NCI-H1436 (cell line): ENCODE data around the gene FIGN.

Experiments
- DNase-seq: peaks from one replicate; lab custom pipeline; 2025; lab: John Stamatoyannopoulos, UW

The FIGN gene, protein sequence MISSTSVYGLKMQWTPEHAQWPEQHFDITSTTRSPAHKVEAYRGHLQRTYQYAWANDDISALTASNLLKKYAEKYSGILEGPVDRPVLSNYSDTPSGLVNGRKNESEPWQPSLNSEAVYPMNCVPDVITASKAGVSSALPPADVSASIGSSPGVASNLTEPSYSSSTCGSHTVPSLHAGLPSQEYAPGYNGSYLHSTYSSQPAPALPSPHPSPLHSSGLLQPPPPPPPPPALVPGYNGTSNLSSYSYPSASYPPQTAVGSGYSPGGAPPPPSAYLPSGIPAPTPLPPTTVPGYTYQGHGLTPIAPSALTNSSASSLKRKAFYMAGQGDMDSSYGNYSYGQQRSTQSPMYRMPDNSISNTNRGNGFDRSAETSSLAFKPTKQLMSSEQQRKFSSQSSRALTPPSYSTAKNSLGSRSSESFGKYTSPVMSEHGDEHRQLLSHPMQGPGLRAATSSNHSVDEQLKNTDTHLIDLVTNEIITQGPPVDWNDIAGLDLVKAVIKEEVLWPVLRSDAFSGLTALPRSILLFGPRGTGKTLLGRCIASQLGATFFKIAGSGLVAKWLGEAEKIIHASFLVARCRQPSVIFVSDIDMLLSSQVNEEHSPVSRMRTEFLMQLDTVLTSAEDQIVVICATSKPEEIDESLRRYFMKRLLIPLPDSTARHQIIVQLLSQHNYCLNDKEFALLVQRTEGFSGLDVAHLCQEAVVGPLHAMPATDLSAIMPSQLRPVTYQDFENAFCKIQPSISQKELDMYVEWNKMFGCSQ

DNA sequence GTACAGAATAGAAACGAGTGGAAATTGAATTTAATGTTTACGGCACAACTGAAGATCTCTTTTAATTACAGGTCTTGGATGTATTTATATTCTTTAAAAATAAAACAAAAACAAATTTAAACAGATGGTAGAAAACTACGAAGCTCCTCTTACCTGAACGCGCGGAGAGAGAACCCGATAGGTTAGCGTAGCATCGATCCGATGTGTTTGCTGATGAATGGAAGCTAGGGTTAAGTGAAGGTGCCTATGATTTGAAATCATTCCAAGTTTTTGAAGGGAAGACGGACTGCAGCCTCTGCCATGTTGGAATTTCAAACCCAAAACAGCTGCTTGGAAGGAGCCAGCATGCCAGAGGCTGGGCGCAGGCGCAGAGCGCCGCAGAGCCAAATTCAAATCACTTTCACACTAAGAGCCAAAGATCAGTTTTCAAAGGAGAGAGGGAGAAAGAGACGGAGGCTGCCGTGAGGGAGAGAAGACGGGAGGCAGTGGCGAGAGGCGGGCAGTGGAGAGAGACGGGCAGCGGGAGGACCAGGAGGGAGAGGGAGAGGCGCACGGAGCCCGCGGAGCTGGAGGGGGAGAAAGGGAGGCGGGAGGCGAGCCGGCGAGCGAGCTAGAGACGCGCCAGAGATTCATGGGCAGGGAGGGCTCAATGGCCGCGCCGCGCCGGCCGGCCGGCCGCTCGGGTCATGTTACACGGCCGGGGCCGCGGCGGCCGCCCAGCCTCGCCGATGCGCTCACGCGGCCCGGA, at the start of gene FIGN:
Gene FIGN, minus strand, starts transcription at position 324 of the 748 bp plus-strand sequence. CDS start 1,081 bp downstream, outside the sequence.
- peak; percentile 50 for DNase-seq

DNA sequence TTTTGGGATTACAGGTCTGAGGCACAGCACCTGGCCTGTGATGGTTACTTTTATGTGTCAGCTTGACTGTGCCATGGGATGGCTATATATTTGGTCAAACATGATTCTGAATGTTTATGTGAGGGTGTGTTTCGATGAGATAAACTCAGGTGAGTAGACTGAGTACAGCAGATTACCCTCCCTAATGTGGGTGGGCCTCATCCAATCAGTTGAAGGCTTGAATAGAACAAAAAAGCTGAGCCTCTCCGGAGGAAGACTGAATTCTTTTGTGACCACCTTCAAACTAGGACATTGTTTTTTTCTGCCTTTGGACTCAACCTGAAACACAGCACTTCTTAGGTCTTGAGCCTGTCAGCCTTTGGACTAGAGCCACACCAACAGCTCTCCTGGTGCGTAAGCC, 49.4 kb upstream of the FIGN start:
- DNase-seq: no peak

DNA sequence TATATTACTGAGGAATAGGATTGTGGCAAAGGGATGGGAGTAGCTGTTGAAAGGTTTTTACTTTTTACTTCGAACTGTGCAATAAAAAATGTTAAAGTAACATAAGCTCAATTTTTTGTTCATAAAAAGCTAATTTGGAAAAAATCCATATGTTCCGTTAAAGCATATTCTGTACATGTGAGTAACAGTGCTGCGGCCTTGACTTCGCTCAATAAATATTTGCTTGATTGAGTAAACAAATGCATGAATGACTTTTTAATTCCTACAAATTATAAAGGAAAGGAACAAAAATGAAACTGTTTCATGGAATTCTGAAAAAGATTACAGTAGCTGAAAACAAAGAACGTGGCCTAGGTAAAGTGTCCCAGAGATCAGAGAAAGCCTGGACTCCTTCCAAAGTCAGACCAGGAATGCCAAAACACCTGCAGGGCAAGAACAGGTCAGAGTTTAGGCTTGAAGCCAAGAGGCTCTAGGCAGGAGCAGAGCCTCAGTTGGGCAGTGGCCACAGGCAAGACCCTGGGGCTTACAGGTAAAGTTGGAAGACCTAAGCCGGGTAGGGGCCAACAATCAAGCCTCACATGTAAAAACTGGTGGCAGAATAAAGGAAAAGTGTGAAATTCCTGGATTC, 44.3 kb upstream of the FIGN start:
- no peak for DNase-seq

DNA sequence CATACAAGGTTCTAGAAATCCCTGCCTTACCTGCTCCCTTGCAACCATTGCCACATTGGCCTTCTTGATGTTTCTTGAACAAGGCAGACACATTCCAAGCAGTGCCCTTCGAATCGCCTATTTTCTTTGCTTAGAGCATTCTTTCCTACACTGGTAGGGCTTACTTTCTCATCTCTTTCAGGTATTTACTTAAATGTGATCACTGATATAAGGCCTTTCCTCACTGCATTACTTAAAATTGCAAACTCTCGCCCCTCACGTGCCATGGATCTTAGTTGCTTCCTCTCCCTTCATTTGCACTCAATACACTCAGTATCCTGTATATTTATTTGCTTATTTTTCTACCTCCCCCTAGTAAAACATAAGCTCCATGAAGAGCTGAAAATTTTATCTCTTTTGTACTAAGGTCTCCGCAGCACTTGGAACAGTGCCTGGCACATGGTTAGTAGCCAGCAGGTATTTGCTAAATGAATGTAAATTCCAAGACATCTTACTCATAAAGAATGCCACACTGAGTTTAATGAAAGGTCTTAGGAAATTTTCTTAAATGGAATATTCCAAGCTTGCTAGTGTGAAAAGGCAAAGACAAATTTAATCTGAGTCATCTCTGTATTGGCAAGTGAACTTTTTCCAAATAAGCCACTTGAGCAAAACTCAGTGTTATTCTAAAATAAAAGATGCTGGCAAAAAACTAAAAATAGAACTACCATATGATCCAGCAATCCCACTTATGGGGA, 42.4 kb upstream of the FIGN start:
- no peak for DNase-seq

DNA sequence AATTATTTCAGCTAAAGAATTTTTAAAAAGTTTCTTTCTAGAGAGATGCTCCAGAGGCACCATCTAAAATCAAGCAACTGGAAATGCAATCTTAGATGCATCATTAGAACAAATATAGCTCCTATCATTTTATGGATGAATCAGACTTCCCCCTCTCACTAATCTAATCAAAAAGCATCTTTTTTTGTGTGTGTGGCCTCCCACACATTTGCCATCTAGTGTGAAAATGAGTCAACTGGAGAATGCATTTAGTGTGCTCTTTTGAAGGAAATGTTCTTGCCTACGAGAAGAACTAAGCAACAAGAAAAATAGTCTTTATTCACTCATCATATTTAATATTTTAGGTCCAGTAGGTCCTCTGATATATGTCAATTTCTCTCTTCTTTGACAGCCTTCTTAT, 39.5 kb upstream of the FIGN start:
- no peak for DNase-seq

DNA sequence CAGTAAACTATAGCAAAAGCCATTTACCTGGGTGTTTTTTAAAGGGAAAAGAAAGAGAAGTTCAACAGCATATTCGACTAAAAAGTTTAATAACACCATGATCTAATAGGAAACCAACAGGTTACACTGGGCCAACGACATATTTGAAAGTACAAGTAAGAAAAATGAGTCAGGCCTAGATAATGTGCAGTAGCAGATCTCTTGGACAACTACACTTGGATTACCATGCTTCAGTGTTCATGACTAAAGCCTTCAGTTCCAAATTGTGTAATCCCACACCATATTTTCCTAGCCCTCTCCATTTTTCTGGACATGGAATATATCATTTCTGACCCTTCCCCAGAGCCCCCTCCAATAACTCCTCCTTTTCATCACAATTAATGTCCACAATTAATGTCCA, 39.1 kb upstream of the FIGN start:
- DNase-seq: no peak

DNA sequence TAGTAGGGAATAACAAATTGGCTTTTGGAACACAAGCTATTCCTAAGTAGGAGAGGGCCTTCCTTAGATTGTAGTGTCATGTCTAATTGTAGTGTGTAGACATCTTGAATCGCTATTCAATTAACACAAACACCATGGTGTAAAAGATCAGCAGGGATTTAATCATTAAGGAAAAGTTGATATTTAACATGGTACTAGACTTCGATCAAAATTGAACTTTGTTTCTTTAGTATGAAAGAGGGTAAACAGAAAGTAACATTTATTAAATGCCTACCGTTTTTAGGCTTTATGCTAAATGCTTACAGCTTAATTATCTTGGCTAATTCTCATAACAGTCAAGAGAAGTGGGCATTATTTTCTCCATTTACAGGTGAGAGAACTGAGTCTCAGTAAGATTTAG, 37.5 kb upstream of the FIGN start:
- no peak for DNase-seq

DNA sequence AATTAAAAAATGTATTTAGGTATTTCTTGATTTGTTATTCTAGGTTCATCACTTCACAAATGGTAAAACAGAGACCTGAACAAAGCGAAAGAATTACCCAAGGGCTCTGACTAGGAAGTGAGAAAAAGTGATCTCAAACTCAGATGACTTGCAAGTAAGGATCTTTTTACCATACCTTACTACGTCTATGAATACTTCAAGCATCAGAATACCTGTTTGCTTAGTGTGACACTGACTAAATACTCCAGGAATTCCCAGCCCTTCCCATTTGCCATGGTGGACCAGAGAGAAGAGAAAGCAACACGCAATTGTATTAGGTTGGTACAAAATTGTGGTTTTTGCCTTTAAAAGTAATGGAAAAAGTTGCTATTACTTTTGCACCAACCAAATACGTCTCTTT, 35.8 kb upstream of the FIGN start:
- DNase-seq: no peak

DNA sequence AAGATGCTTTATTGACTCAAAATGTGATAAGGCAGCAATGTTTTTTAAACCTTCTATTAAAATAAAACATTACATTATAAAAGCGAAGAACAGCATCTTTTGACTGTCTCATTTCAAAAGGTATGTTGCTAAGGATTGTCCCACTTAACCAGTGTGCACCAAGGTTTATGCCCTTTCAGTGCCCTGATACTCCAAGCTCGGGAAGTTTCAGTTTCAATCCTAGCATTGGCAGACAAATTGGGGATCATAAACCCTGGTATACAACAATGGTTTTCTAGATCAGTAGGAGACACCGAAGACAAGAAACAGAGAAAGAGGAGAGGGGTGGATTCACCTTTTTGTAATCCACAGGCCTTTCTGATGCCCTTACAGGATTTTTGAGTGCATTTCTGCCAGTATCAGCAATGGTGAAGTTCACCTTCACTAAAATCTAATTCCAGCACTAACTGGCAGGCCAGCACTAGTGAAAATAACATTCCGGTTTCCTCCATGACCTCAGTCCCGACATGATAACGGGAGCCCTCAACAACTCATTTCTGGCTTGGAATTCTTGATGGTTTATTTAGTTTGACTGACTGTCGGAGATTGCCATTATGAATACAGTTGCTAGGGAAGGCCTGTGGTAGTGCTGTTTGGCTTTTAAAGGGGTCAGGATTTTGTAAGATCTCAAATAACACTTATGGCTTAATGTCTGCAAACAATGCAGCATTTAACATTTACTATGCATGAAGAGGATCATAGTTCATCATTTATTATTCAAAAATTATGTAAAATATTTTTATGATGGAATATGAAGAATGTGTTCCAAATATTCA, 33.3 kb upstream of the FIGN start:
- DNase-seq: no peak

DNA sequence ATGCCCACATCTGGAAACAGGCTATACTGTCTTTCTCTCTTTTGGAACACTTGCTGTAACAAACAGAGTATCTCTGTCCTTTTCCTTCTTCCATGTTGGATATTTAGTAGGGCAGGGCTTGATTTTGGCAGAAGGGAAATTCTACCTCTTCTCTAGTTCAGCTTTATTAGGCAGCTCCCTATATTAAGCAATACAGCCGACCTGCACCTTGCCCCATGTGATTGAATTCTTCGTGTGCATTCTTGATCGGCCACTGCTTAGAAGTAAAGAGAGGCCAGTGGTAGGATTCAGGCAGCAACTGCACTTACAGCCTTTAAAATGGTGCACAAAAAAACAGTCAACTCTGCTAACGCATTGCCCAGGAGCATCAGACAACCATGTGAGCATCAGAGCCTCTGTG, 31.3 kb upstream of the FIGN start:
- DNase-seq: no peak

DNA sequence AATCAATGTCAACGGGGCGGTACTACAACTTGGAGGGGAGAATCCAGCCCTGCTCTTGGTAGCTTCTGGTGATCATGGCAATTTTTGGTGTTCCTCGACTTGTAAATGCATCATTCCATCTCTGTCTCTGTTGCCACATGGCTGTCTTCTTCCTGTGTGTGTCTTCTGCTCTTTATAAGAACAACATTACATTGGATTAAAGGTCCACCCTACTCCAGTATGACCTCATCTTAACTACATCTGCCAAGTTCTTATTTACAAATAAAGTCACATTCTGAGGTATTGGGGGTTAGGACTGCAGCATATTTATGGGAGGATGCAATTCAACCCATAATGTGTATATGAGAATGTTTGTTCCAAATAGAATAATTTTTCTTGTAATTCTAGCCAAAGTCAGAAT, 28.8 kb upstream of the FIGN start:
- no peak for DNase-seq

DNA sequence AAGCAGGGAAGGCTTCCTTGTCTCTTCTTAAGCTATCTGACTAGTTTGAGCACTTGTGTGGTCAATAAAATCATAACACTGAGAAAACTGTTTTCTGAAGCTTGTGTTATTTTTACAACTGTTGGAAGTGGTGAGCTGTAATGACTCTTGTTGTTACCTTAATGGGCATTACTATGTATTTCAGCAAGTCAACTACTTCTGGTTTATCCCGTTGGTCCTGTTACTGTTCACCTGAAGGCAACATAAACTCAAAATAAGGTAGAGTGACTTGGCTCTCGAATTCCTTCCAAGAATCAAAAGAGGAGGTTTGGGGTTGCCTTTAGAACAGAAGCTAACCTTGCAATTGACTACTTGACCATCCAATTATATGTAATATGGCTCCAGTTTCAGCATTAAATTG, 23.2 kb upstream of the FIGN start:
- no peak for DNase-seq

DNA sequence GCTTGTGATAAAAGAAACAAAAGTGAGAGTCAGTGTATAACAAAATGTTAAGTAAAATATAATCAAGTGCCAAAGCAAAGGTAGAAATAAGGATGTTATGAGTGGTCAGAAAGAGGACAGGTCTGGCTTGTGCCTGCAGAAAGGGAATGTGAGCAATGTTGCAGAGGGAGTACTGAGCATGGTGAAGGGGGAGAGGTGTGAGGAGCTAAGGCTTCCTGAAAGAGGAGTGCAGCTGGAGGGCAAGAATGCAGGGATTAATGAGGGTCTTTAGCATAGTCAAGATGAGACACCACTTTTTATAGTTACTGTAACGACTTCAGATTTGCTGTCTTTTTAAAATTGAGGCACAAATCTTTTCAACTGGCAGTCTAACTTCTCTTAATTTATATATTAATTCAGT, 22.0 kb upstream of the FIGN start:
- DNase-seq: no peak

DNA sequence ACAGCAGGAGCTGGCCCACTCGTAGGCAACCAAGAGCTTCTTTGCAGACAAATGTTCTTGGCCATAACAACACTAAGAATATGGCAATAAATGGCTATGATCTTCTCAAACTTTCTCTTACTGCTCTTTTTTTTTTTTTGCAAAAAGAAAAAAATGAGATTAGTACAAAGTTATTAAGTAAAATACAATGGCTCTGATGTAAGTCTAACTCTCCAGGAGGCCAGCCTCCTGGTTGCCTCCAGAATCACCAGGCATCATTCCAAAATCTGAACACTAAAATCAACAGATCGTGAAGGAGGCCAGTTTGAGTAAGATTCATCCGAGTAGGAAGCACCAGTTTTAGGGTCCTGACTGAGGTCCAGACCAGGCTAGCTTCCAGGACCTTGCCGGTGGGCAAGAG, 20.8 kb upstream of the FIGN start:
- DNase-seq: no peak

DNA sequence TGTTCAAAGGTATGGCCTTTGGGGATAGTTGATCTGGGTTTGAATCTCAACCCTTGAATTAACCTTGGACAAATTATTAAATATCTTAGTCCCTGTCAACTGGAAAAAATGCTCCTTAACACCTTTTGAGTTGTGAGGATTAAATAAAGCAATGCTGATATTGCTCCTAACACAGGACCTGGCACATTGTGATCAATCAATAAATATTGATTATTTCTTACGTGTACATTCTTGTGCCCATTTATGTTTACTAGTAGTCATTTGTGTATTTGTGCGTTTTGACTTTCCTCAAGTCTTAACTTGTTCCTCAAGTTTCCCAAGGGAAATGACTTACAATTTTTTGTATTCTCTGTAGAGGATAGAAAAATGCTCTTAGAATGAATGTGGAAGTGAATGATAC, 19.6 kb upstream of the FIGN start:
- no peak for DNase-seq

DNA sequence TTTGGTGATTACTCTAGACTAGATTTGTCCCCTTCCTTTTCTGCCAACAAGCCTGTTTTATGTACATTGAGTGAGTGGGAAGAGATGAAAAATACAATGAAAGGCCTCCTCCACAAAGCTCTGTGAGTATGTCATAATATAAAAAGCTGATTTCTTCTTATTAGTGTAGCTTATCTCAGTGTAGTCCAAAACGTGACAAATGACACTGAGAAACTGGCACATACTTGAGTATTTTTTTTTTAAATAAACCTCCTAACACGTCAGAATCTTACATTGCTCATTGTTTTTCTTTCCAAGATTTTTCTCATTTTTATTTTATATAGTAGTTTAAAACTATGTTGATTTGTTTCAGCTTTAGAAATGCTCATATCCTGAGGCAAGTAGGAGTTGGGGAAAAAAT, 17.9 kb upstream of the FIGN start:
- no peak for DNase-seq

DNA sequence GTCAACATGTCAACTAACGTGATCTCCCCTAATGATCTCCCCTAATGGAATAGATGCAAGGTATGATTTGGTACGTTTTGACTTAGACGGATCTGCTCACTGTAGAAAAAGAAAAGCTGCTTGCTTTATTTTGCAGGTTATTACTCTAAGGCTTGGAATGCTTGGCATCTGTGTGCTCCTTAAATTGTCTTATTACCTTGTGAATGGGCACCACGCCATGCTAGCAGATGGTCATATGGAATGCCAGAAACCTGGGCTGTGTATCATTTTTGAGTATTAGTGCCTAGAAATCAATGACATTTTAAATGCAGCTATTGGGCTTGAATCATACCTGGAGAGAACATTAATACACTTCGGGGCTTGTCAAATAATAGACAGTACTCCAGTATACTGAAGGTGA, 16.5 kb upstream of the FIGN start:
- DNase-seq: no peak

DNA sequence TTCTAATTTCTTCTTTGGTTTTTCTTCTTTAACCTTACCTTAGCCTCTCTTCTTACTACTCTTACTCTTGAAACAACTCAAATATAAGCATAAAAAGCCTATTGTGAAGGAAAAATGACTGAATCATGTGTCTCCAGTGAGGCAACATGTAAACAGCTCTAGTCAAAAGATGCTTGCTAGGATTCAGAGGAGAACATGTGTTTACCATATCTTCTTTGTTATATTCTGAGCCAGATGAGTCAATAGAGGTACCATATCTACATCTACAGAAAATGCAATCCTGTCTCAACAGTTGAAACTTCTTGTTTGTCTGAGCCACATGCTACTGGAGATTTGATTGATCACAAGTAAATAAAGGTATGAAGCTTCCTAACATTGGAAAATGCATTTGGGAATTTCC, 15.9 kb upstream of the FIGN start:
- DNase-seq: no peak

DNA sequence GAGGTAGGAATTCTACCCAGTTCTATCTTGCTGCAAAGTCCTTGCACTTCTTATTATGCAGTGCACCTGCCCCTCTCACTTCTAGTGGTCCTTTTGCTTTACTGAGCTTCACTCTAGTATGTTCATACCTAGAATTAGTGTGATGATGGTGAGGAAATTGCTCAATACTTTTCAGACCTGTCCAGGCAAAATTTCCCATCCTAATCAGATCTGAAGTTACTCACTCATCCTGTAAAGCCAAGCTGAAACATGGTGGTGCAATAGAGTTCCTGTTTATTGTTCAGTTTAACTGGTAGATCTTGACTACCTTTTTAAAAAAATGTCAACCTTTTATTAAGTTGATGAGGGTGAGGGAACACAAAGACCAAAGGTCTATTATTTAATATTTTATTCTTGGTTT, 12.6 kb upstream of the FIGN start:
- no peak for DNase-seq

DNA sequence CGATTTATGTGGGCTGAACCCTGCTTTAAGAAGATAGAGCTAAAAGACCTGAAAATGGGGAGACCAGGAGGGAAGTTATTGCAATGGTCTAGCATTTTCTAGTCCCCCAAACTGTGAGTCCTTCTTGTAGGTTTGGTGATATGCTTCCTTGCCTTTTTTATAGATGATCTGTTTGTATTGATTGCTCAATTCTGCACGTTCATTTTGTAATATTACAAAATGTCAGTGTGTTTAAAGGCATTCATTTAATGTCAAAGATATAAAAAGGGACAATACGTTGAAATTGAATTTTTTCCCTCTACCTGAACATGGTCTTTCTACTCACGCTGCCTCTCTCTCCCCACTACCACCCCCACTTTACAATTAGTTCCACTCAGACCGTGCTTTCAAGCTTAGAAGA, 5.6 kb upstream of the FIGN start:
- no peak for DNase-seq

DNA sequence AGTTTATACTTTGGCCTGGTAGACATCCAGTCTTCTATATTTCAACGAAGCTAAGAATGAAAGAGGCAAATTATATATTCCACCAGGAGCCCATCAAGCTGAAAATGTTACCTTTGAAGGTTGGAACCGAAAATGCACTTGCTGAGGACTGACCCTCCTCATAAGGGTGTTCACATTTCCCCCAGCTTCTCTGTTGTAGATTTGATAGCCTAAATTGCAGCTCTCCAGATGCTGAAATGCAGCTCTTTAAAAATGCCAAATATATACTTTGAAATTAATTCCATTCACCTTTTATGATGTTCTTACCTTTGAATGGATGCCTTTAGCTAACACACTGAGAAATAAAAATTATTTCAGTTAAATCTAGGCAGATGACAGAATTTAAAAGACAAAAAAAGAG, 1.8 kb upstream of the FIGN start:
- DNase-seq: no peak
